Pancreas (tissue), 10 donors: ENCODE data around the gene KLK10. TPM values are rescaled to one million over a fixed set of nuclear protein-coding genes. Genes with fewer than 3 reads are reported as not detected.

Source experiments
- ATAC-seq, 4 donors: fragments of 200-7000 bp; cut with Tn5 transposase; one replicate each; pipeline versions ENCODE4 v1.8.0 to v1.9.1; 2020; ENCODE audit warnings: mild to moderate bottlenecking in 4 of 4, moderate library complexity in 4 of 4
- DNase-seq, 6 donors: peaks; one replicate each; pipeline ENCODE4 v3.0.0-alpha.2; 2020
- FAIRE-seq: peaks from 2 replicates; lab custom pipeline; 2012; peaks lifted over from hg19 to GRCh38; lab: Jason Lieb, UNC
- H3K27ac ChIP-seq, 4 donors: fragments of 200-600 bp; sonication (generic); 1 replicate in 3 of 4; 2 replicates in 1 of 4; pipeline versions ENCODE4 v1.5.0 to v1.8.0; 2020
- H3K27me3 ChIP-seq, 4 donors: fragments of 200-600 bp; one replicate each; pipeline ENCODE4 v1.8.0; 2021
- H3K36me3 ChIP-seq, 3 donors: fragments of 200-600 bp; sonication (generic) in 1 of 3; one replicate each; pipeline versions ENCODE4 v1.5.0 to v1.8.0; 2020 to 2021
- H3K4me1 ChIP-seq, 3 donors: fragments of 200-600 bp; one replicate each; pipeline ENCODE4 v1.8.0; 2021
- H3K4me3 ChIP-seq, 4 donors: fragments of 200-600 bp; sonication (generic) in 2 of 4; one replicate each; pipeline versions ENCODE4 v1.5.0 to v1.8.0; 2020 to 2021
- H3K9me3 ChIP-seq, 4 donors: fragments of 200-600 bp; one replicate each; pipeline ENCODE4 v1.8.0; 2021
- WGBS, 2 donors: extraction: QIAGEN DNeasy Blood & Tissue Kit; methylation state at CpG; one replicate each; pipeline ENCODE4 v1.1.7; 2013; 5-methylcytosine and 5-hydroxymethylcytosine counted together
- intact Hi-C, 3 donors: fragments of 100-400 bp; cut with DNase I; formaldehyde crosslinking; loops; one replicate each; pipeline versions ENCODE4 v1.11.1 to v1.14.2; 2022
- polyA plus RNA-seq, 2 donors: library from polyadenylated mRNA; stranded (reverse); fragments of 200-250 nt; gene quantifications; one replicate each; pipeline ENCODE4 v1.2.3, GENCODE V29; 2013
- total RNA-seq, 6 donors: library from RNA; stranded (reverse); fragmentation: NEBNext Ultra II Directional in 4 of 6; extraction: Animal tissue kit (Norgen Biotek cat#: 25700) in 4 of 6; gene quantifications; one replicate each; pipeline versions ENCODE4 v1.2.1 to v1.2.4, GENCODE V29; 2021 to 2023
- TF ChIP-seq, protein P1 (sequence below), 4 donors: fragments of 200-600 bp; sonication (generic) in 3 of 4; IDR thresholded peaks; one replicate each; pipeline versions ENCODE4 v1.5.0 to v1.8.0; 2021; ENCODE audit warnings: antibody characterized with exemption in 4 of 4
- donor health status: healthy with polysubstance abuse.
- donor health status: DM: no; HTN: no; CAD: no; lungs with moderate emphysema.
- donor health status: DM: no; HTN: no; CAD: no.
- donor health status: control.
- donor health status: control.
- donor health status: Bipolar disorder and iron deficiency.
- donor health status: DM: yes; HTN: yes; CAD: no.
- donor health status: DM: no; HTN: no; CAD: no.
- donor health status: DM: no; HTN: no; CAD: no.
- donor health status: DM: yes; HTN: yes; CAD: no.

The KLK10 gene
- total and polyA plus RNA-seq, 8 donors: 0.15 to 1.7 (median 0.51) TPM

DNA sequence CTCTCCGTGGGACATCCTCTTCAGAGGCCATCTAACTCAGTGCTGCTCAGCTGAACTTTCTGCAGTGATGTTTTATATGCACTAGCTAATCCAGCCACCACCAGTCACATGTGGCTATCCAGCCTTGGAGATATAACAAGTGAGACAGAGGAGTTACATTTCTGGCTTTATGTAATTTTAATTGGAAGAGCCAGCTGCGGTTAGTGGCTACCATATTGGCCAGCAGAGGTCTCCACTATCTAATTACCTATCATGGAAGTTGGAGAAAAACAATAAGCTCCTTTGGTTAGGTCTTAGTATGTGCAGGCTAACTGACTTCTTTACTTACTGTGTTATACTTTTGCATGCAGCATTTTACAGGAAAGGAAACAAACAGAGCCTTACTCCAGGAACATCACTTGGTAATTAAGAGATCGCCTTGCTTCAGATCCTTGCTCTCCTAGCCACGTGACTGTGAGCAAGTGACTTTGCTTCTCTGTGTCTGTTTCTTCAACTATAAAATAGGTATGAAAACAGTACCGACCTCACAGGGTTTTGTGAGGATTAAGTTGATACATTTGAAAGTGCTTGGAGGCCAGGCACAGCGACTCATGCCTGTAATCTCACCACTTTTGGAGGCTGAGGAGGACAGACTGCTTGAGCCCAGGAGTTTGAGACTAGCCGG lies 1.6 kb upstream of the KLK10 start:
- ATAC-seq: peak; percentile 51 to 61 (median 56)
- intact Hi-C loops: loop anchor here in 1 of 3 donors (5.0 kb wide), 1 partner anchor 71 kb away; no protein-coding TSS in a partner anchor
- peaks cover 0 to 12% (median 0%) of the 10 kb centered on the region in 3 donors for H3K4me1 ChIP-seq
- DNase-seq: peak in 2 of 6 donors; percentile 6 to 47
- WGBS, 2 donors: 28 to 36% methylated on average over 7 of the region's 7 CpGs
- no peaks in the 10 kb centered on the region for H3K27me3 ChIP-seq
- no peak overlapping the region for H3K4me3 ChIP-seq
- TF ChIP-seq, protein P1, sequence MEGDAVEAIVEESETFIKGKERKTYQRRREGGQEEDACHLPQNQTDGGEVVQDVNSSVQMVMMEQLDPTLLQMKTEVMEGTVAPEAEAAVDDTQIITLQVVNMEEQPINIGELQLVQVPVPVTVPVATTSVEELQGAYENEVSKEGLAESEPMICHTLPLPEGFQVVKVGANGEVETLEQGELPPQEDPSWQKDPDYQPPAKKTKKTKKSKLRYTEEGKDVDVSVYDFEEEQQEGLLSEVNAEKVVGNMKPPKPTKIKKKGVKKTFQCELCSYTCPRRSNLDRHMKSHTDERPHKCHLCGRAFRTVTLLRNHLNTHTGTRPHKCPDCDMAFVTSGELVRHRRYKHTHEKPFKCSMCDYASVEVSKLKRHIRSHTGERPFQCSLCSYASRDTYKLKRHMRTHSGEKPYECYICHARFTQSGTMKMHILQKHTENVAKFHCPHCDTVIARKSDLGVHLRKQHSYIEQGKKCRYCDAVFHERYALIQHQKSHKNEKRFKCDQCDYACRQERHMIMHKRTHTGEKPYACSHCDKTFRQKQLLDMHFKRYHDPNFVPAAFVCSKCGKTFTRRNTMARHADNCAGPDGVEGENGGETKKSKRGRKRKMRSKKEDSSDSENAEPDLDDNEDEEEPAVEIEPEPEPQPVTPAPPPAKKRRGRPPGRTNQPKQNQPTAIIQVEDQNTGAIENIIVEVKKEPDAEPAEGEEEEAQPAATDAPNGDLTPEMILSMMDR (IDR thresholded peaks at IDR 0.05): peak; percentile 30 to 57 (median 40)
- FAIRE-seq: no peak
- no peaks in the 10 kb centered on the region for H3K36me3 ChIP-seq
- no peaks in the 10 kb centered on the region for H3K9me3 ChIP-seq
- H3K27ac ChIP-seq: no peak overlapping the region

DNA sequence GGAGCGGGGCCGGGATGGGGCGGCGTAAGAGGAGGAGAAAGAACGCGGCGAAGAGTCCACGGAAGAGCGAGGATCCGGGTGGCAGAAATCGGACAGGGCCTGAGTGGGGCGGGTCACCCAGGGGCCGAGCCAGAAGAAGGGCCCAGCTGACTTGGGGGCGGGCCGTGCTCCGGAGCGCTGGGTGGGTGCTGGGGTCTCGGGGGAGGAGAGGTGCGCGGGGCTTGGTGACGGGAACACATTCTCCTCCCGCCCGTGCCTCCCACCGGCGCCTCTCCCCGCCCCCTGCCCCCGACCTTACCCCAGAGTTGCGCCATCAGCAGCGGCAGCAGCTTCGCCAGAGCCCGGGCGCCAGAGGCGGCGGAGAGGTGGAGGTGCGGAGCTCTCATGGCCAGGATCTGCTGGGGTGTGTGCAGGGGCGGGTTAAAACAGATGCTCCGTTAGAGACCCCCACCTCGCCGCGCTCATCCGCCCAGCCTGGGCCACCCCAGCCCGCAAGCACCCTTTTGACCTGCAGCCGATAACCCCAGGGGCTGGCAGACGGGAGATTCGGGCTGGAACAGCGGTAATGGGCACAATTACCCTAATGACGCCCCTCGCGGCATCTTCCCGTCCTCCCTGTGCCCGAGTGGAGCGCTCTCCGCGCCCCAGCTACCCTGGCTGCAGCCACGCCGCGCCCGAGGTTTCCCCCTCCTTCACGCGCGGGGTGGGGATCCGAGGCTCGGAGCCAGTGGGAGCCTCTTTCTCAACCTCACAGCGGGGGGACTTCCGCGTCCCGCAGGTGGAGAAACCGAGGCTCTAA lies 565 bp downstream of the KLK10 start:
- intact Hi-C loops: no loop called here
- FAIRE-seq: no peak
- no peak overlapping the region for H3K27ac ChIP-seq
- DNase-seq: peak in 2 of 6 donors; percentile 26 to 63
- TF ChIP-seq, protein P1 (IDR thresholded peaks at IDR 0.05): no peak
- H3K36me3 ChIP-seq: no peaks in the 10 kb centered on the region
- peak in 2 of 4 donors; percentile 9 to 17 for ATAC-seq
- no peaks in the 10 kb centered on the region for H3K9me3 ChIP-seq
- peak overlapping the region in 1 of 4 donors; percentile 32 for H3K4me3 ChIP-seq
- no peaks in the 10 kb centered on the region for H3K27me3 ChIP-seq
- WGBS, 2 donors: 17% methylated on average over 49 to 64 of the region's 68 CpGs
- peaks cover 0 to 7% (median 0%) of the 10 kb centered on the region in 3 donors for H3K4me1 ChIP-seq

DNA sequence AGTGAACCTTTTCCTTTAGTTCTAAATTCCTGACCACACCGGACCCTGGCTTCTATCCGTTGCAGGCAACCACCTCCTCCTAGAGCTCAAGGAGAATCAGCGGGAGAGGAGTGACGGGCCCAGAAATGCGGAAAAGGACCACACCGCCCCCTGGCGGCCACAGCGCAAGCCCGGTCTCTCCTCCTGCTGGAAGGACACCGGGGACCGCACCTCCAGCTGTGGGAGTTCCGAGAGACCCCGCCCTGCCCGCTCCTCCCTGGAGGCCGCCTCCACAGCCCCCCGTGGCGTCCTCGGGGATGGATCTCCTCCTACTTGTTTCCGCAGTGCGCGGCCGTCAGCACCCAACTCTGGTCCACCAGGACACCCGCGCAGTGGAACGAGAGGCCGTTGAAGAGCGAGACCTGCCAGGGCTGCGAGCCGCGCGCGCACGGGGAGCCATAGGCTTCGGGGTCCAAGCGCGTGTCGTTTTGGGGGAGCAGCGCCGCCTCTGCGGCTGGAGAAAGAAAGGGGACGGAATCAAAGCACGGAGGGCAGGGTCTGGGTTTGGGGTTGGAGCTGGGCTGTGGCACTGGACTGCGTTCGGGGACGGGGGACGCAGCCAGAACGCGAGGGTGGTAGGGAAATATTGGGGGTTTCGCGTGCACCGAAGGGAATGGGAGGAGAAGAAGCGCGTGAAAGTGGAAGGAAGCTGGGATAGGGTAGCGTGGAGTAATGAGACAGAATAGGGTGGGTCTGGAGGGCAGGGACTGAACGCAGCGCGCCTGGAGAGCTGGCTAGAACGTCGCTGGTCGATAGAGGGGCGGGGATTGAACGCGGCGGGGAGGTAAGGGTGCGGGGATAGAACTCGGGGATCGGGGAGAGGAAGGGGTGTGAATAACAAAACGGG lies 2.5 kb downstream of the KLK10 start:
- TF ChIP-seq, protein P1 (IDR thresholded peaks at IDR 0.05): peak in 3 of 4 donors; percentile 64 to 86 (median 67)
- H3K9me3 ChIP-seq: no peaks in the 10 kb centered on the region
- WGBS, 2 donors: 0 to 1% methylated on average over 62 to 68 of the region's 68 CpGs
- H3K27me3 ChIP-seq: no peaks in the 10 kb centered on the region
- no peak overlapping the region for H3K27ac ChIP-seq
- ATAC-seq (peak; percentile 57 to 86 (median 77)), DNase-seq (peak; percentile 44 to 91 (median 62)), FAIRE-seq (no peak)
- peak overlapping the region in 2 of 4 donors; percentile 23 to 41 for H3K4me3 ChIP-seq
- H3K4me1 ChIP-seq: peaks cover 0 to 7% (median 0%) of the 10 kb centered on the region in 3 donors
- H3K36me3 ChIP-seq: no peaks in the 10 kb centered on the region
- intact Hi-C loops: no loop called here

DNA sequence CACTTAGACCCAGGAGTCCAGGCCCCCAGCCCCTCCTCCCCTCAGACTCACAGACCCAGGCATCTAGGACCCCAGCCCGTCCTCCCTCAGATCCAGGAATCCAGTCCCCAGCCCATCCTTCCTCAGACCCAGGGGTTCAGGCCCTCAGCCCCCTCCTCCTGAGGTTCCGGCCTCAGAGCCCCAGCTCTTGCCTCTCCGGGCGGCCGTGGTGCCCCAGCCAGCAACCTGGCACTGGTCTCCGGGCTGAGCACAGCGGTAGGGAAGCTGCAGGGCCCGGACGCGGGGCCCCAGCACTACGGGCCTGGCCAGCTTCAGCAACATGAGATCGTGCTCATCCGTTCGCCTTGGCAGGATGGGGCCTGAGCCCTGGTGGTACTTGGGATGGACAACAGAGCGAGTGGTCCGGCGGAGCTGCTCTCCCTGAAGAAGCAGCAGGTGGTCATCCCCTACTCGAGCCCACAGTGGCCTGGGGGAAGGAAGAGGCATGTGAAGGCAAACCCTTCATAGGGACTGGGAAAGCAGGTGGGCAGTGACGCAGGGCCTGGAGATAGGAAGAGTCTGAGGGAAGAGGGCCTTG lies 3.7 kb downstream of the KLK10 start:
- WGBS, 2 donors: 77 to 85% methylated on average over 19 of the region's 19 CpGs
- peak in 1 of 6 donors; percentile 61 for DNase-seq
- TF ChIP-seq, protein P1 (IDR thresholded peaks at IDR 0.05): no peak

More for the DNA sequence above, 3.7 kb downstream of the KLK10 start:
- intact Hi-C loops: no loop called here
- ATAC-seq (no peak), FAIRE-seq (no peak)
- no peak overlapping the region for H3K27ac ChIP-seq
- no peak overlapping the region for H3K4me3 ChIP-seq
- no peaks in the 10 kb centered on the region for H3K27me3 ChIP-seq
- H3K36me3 ChIP-seq: no peaks in the 10 kb centered on the region
- no peaks in the 10 kb centered on the region for H3K9me3 ChIP-seq
- H3K4me1 ChIP-seq: no peaks in the 10 kb centered on the region
